GM21367 (cell line): ENCODE measurements around the gene UST.
A peak's percentile ranks its signal among the peaks of the same experiment; 100 is the strongest.
"Not testable (repeated sequence)": the region's sequence is repeated elsewhere in the genome, so short reads cannot be mapped to it uniquely, and the experiment has no call there.

ENCODE experiments used
- ATAC-seq: cut with Tn5 transposase; IDR thresholded peaks from one replicate; pipeline ENCODE4 v1.9.1; 2021; ENCODE audit not compliant: unreplicated experiment

The UST gene

GRCh38 chr6:149078211-149078782 is 331.5 kb downstream of the UST start:
- no peak for ATAC-seq

- no peak for ATAC-seq
Observed at GRCh38 chr6:149079456-149079855, 332.6 kb downstream of the UST start.

- no peak for ATAC-seq
Observed at GRCh38 chr6:149079911-149080491, 333.2 kb downstream of the UST start.

GRCh38 chr6:149080511-149080910 is 333.7 kb downstream of the UST start:
- no peak for ATAC-seq

- no peak for ATAC-seq
Observed at GRCh38 chr6:149081281-149081680, 334.5 kb downstream of the UST start.

GRCh38 chr6:149082320-149082719 is 335.5 kb downstream of the UST start:
- ATAC-seq, result peak; percentile 73

- ATAC-seq, result no peak
Observed at GRCh38 chr6:149084026-149084425, 337.2 kb downstream of the UST start.

GRCh38 chr6:149084808-149085556 is 338.2 kb downstream of the UST start:
- no peak for ATAC-seq

GRCh38 chr6:149085557-149085938 is 338.7 kb downstream of the UST start:
- ATAC-seq, result no peak

- ATAC-seq, result no peak
Observed at GRCh38 chr6:149086363-149086762, 339.5 kb downstream of the UST start.

- no peak for ATAC-seq
Observed at GRCh38 chr6:149087898-149088297, 341.1 kb downstream of the UST start.

- no peak for ATAC-seq
Observed at GRCh38 chr6:149088361-149088760, 341.5 kb downstream of the UST start.

GRCh38 chr6:149089510-149089909 is 342.7 kb downstream of the UST start:
- no peak for ATAC-seq

- ATAC-seq, result no peak
Observed at GRCh38 chr6:149090937-149091336, 344.1 kb downstream of the UST start.

GRCh38 chr6:149093643-149094042 is 346.8 kb downstream of the UST start:
- no peak for ATAC-seq

GRCh38 chr6:149094156-149094555 is 347.3 kb downstream of the UST start:
- no peak for ATAC-seq

GRCh38 chr6:149094934-149095351 is 348.1 kb downstream of the UST start:
- no peak for ATAC-seq

- no peak for ATAC-seq
Observed at GRCh38 chr6:149095842-149096241, 349.0 kb downstream of the UST start.

GRCh38 chr6:149097794-149098193 is 351.0 kb downstream of the UST start:
- no peak for ATAC-seq

GRCh38 chr6:149098700-149099276 is 352.0 kb downstream of the UST start:
- no peak for ATAC-seq

- ATAC-seq, result no peak
Observed at GRCh38 chr6:149102324-149102723, 355.5 kb downstream of the UST start.

- ATAC-seq, result not testable (repeated sequence)
Observed at GRCh38 chr6:149103950-149104349, 357.1 kb downstream of the UST start.
